HUES64 (cell line): ENCODE measurements around the gene CARNS1. TPM values are rescaled to one million over a fixed set of nuclear protein-coding genes. Genes with fewer than 3 reads are reported as not detected.

Experiments used
- H3K27ac ChIP-seq: 2 replicates; pipeline ENCODE4 v1.7.0; 2013; ENCODE audit warnings: low read depth, low read length, inconsistent platforms
- H3K27me3 ChIP-seq: 2 replicates; pipeline ENCODE4 v1.6.1; 2013; ENCODE audit warnings: mild to moderate bottlenecking, low read length; ENCODE audit not compliant: insufficient read depth
- H3K36me3 ChIP-seq: 2 replicates; pipeline ENCODE4 v1.6.1; 2013; ENCODE audit warnings: mild to moderate bottlenecking, low read length; ENCODE audit not compliant: insufficient read depth
- H3K4me1 ChIP-seq: 2 replicates; pipeline ENCODE4 v1.6.1; 2013; ENCODE audit warnings: mild to moderate bottlenecking, low read length, moderate library complexity; ENCODE audit not compliant: insufficient read depth
- H3K4me3 ChIP-seq: 2 replicates; pipeline ENCODE4 v1.5.1; 2013; ENCODE audit warnings: mild to moderate bottlenecking, low read length, moderate library complexity
- H3K9ac ChIP-seq: 2 replicates; pipeline ENCODE4 v1.6.1; 2013; ENCODE audit warnings: mild to moderate bottlenecking, low read depth, low read length
- H3K9me3 ChIP-seq: 2 replicates; pipeline ENCODE4 v1.6.1; 2013; ENCODE audit warnings: low read depth, low read length; ENCODE audit not compliant: insufficient read depth
- WGBS: fragments of 150-250, 120-280 bp; methylation state at CpG from one replicate; pipeline ENCODE4 v1.1.7; 2013; ENCODE audit warnings: missing lambda C conversion rate; 5-methylcytosine and 5-hydroxymethylcytosine counted together
- polyA plus RNA-seq, 2 experiments: library from polyadenylated mRNA; stranded (reverse); fragments of 50-300 nt; gene quantifications; one replicate each; pipeline ENCODE4 v1.2.3, GENCODE V29; 2013

CARNS1 gene
- 0.25 TPM for polyA plus RNA-seq (2013, experiment 1 of 2)
- polyA plus RNA-seq (2013, experiment 2 of 2), result 0.19 TPM

GRCh38 chr11:67415501-67416304 is at the start of gene CARNS1:
Gene CARNS1 (plus strand): TSS chr11:67415678. CDS start chr11:67416200, 522 bp downstream.
- Histone ChIP-seq H3K9ac (no peak within 1 kb of the TSS), H3K27me3 (peaks cover 33% of the 10 kb centered on the region)

GRCh38 chr11:67365736-67366444 is 49.6 kb upstream of the CARNS1 start:
- 71% methylated on average over 14 of the region's 14 CpGs for WGBS
- H3K9me3 ChIP-seq, result no peaks in the 10 kb centered on the region
- peaks cover 12% of the 10 kb centered on the region for H3K4me1 ChIP-seq
- no peak overlapping the region for H3K9ac ChIP-seq
- H3K27ac ChIP-seq, result no peak overlapping the region
- peaks cover 13% of the 10 kb centered on the region; the same call in 1 of the 2 replicates for H3K27me3 ChIP-seq
- no peaks in the 10 kb centered on the region for H3K36me3 ChIP-seq
- no peak overlapping the region for H3K4me3 ChIP-seq

More at GRCh38 chr11:67415501-67416304, at the start of gene CARNS1:
- H3K27ac ChIP-seq, result no peak within 1 kb of the TSS
- WGBS, result 4% methylated on average over 55 of the region's 67 CpGs
- 0 out of 2 replicates have a peak, but pooled peaks cover 7% of the 10 kb centered on the region for H3K4me1 ChIP-seq
- no peaks in the 10 kb centered on the region for H3K36me3 ChIP-seq
- no peaks in the 10 kb centered on the region for H3K9me3 ChIP-seq
- H3K4me3 ChIP-seq, result peak within 1 kb of the TSS; percentile 52

- Histone ChIP-seq H3K27me3 (peaks cover 19% of the 10 kb centered on the region; the same call in 1 of the 2 replicates), H3K9me3 (no peaks in the 10 kb centered on the region), H3K36me3 (no peaks in the 10 kb centered on the region), H3K4me3 (no peak overlapping the region), H3K4me1 (peaks cover 18% of the 10 kb centered on the region), H3K9ac (no peak overlapping the region), H3K27ac (no peak overlapping the region)
- 80% methylated on average over 7 of the region's 8 CpGs for WGBS
Measured at GRCh38 chr11:67366546-67366945, 48.9 kb upstream of the CARNS1 start.

GRCh38 chr11:67366961-67367760 is 48.3 kb upstream of the CARNS1 start:
- peaks cover 25% of the 10 kb centered on the region for H3K27me3 ChIP-seq
- H3K36me3 ChIP-seq, result no peaks in the 10 kb centered on the region
- no peak overlapping the region for H3K4me3 ChIP-seq
- WGBS, result 88% methylated on average over 25 of the region's 25 CpGs
- no peak overlapping the region for H3K27ac ChIP-seq
- H3K4me1 ChIP-seq, result peaks cover 24% of the 10 kb centered on the region
- no peak overlapping the region for H3K9ac ChIP-seq
- no peaks in the 10 kb centered on the region for H3K9me3 ChIP-seq

GRCh38 chr11:67367761-67368227 is 47.7 kb upstream of the CARNS1 start:
- Histone ChIP-seq H3K4me3 (no peak overlapping the region), H3K9ac (no peak overlapping the region), H3K27me3 (peaks cover 27% of the 10 kb centered on the region), H3K27ac (no peak overlapping the region), H3K4me1 (peaks cover 25% of the 10 kb centered on the region), H3K9me3 (no peaks in the 10 kb centered on the region), H3K36me3 (no peaks in the 10 kb centered on the region)
- WGBS, result 84% methylated on average over 7 of the region's 7 CpGs

GRCh38 chr11:67368621-67369020 is 46.9 kb upstream of the CARNS1 start:
- Histone ChIP-seq H3K27ac (no peak overlapping the region), H3K9ac (no peak overlapping the region), H3K36me3 (no peaks in the 10 kb centered on the region), H3K4me3 (no peak overlapping the region), H3K9me3 (no peaks in the 10 kb centered on the region), H3K27me3 (peaks cover 27% of the 10 kb centered on the region), H3K4me1 (peaks cover 25% of the 10 kb centered on the region)
- WGBS, result 93% methylated on average over 3 of the region's 3 CpGs

GRCh38 chr11:67369275-67369674 is 46.2 kb upstream of the CARNS1 start:
- H3K4me3 ChIP-seq, result no peak overlapping the region
- H3K27me3 ChIP-seq, result peaks cover 28% of the 10 kb centered on the region
- no peak overlapping the region for H3K9ac ChIP-seq
- H3K4me1 ChIP-seq, result peaks cover 25% of the 10 kb centered on the region
- H3K36me3 ChIP-seq, result no peaks in the 10 kb centered on the region
- no peak overlapping the region for H3K27ac ChIP-seq
- WGBS, result 92% methylated on average over 8 of the region's 8 CpGs
- no peaks in the 10 kb centered on the region for H3K9me3 ChIP-seq

GRCh38 chr11:67369801-67370284 is 45.6 kb upstream of the CARNS1 start:
- H3K9me3 ChIP-seq, result no peaks in the 10 kb centered on the region
- H3K9ac ChIP-seq, result no peak overlapping the region
- peaks cover 29% of the 10 kb centered on the region for H3K4me1 ChIP-seq
- no peak overlapping the region for H3K4me3 ChIP-seq
- H3K27ac ChIP-seq, result no peak overlapping the region
- 61% methylated on average over 12 of the region's 12 CpGs for WGBS
- H3K27me3 ChIP-seq, result peaks cover 33% of the 10 kb centered on the region
- no peaks in the 10 kb centered on the region for H3K36me3 ChIP-seq

- no peaks in the 10 kb centered on the region for H3K36me3 ChIP-seq
- peaks cover 34% of the 10 kb centered on the region for H3K27me3 ChIP-seq
- no peak overlapping the region for H3K27ac ChIP-seq
- H3K9ac ChIP-seq, result no peak overlapping the region
- WGBS, result 55% methylated on average over 14 of the region's 14 CpGs
- H3K4me1 ChIP-seq, result peaks cover 29% of the 10 kb centered on the region
- H3K9me3 ChIP-seq, result no peaks in the 10 kb centered on the region
- H3K4me3 ChIP-seq, result no peak overlapping the region
Measured at GRCh38 chr11:67370351-67371076, 45.0 kb upstream of the CARNS1 start.

GRCh38 chr11:67371189-67371910 is 44.1 kb upstream of the CARNS1 start:
- no peak overlapping the region for H3K27ac ChIP-seq
- WGBS, result 44% methylated on average over 8 of the region's 8 CpGs
- H3K9me3 ChIP-seq, result no peaks in the 10 kb centered on the region
- H3K27me3 ChIP-seq, result peaks cover 40% of the 10 kb centered on the region
- H3K9ac ChIP-seq, result no peak overlapping the region
- H3K4me1 ChIP-seq, result peaks cover 34% of the 10 kb centered on the region
- no peaks in the 10 kb centered on the region for H3K36me3 ChIP-seq
- H3K4me3 ChIP-seq, result peak overlapping the region; percentile 53
